Mononuclear cell (primary cell): Measurements from ENCODE around the gene BORCS8. TPM values are rescaled to one million over a fixed set of nuclear protein-coding genes. Genes with fewer than 3 reads are reported as not detected.
"Not testable (repeated sequence)": the region's sequence is repeated elsewhere in the genome, so short reads cannot be mapped to it uniquely, and the experiment has no call there.

Experiments
- H3K27me3 ChIP-seq: 2 replicates; pipeline ENCODE4 v1.6.0; 2011; ENCODE audit warnings: low read length, control low read depth; ENCODE audit not compliant: insufficient read depth
- H3K4me1 ChIP-seq: 2 replicates; pipeline ENCODE4 v1.5.1; 2011; ENCODE audit warnings: mild to moderate bottlenecking, low read length, control low read depth; ENCODE audit not compliant: insufficient read depth
- H3K4me3 ChIP-seq: 2 replicates; pipeline ENCODE4 v1.5.1; 2011; ENCODE audit warnings: mild to moderate bottlenecking, low read length, moderate library complexity
- H3K9me3 ChIP-seq: 2 replicates; pipeline ENCODE4 v1.5.1; 2011; ENCODE audit warnings: low read depth, mild to moderate bottlenecking, control low read depth, low read length
- total RNA-seq: library from RNA; depleted of rRNA; stranded (reverse); fragments of >200 nt; gene quantifications from one replicate; pipeline ENCODE4 v1.2.3, GENCODE V29; 2012

BORCS8 gene
- total RNA-seq, 1 donor: 4.6 TPM

DNA sequence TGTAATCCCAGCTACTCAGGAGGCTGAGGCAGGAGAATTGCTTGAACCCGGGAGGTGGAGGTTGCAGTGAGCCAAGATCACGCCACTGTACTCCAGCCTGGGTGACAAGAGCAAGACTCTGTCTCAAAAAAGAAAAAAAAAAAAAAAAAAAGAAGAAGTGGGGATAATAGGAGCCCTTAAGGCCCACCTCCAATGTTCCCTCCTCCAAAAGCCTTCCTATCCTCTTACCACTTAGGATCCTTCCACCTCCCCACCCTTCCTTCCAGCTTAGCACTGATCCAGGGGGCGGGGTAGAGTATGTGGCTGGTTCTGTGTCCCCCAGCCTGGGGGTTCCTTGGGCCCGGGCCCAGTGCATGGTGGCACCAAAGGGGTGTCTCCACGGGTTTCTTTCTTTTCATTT is 18.7 kb downstream of the BORCS8 start:
- H3K9me3 ChIP-seq, H3K4me3 ChIP-seq, H3K27me3 ChIP-seq: not testable (repeated sequence)
- peaks cover 16% of the 10 kb centered on the region for H3K4me1 ChIP-seq

DNA sequence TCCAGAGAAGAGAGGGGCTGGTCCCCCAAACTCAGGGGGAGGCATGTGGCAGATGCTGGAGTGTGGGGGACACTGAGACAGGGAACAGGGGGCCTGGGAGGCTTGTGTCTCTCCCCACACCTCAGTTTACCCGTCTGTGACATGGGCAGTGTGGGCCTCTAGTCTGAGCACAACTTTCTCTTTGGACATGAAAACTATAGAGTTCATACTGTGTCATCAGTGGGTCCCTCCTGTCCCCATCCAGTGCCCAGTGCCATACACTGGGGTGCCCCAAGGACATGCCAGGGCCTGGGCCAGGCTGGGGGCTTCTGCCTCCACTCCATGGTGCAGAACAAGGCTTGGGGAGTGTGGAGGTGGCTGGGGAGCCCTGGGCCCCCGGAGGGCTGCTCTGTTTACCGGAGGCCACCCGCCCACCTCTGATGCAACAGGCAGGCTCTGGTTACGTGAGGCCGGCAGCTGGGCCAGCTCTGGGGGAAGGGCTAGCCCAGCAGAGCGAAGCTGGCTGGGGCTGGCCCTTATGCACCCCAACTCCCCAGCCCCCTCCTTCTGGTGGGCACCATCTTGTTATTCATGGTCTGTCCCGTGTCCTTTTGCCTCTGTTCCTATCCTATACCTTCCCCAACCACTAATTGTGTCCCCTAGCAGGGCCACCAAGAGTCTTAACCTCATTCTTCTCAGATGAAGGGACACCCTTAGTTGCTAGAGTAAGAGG is 20.0 kb downstream of the BORCS8 start:
- H3K9me3 ChIP-seq: no peaks in the 10 kb centered on the region
- H3K4me1 ChIP-seq: peaks cover 16% of the 10 kb centered on the region
- H3K27me3 ChIP-seq: no peaks in the 10 kb centered on the region
- no peak overlapping the region for H3K4me3 ChIP-seq

DNA sequence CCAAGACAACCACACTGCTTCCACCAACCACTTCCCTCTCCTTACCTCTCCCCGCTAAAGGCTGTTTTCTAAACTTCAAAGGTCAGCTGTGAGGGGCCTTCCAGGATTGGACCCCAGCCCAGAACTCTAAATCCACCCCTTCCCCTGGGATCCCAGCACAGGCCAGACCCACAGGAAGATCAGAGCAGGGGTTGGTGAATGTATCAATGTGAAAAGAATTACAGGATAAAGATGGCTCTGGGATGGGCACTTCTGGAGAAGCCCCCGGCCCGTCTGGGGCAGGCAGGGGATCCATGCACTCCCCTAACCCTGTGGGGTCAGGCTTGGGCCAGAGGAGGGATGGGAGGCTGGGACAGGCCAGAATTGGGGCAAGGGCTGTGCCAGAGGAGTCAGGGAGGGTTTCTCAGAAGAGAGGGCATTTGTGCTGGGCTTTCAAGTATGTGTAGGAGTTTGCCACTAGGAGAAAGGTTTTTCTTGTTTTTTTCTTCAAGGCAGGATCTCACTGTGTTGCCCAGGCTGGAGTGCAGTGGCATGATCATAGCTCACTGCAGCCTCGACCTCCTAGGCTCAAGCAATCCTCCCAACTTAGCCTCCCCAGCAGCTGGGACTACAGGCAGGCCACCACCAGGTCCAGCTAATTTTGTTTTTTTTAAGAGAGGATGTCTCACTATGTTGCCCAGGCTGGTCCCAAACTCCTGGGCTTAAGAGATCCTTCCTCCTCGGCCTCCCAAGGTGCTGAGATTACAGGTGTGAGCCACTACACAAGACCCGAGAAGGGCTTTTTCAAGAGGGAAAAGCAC is 20.9 kb downstream of the BORCS8 start:
- H3K27me3 ChIP-seq: no peaks in the 10 kb centered on the region
- no peak overlapping the region for H3K4me3 ChIP-seq
- H3K4me1 ChIP-seq: peaks cover 16% of the 10 kb centered on the region
- H3K9me3 ChIP-seq: no peaks in the 10 kb centered on the region

DNA sequence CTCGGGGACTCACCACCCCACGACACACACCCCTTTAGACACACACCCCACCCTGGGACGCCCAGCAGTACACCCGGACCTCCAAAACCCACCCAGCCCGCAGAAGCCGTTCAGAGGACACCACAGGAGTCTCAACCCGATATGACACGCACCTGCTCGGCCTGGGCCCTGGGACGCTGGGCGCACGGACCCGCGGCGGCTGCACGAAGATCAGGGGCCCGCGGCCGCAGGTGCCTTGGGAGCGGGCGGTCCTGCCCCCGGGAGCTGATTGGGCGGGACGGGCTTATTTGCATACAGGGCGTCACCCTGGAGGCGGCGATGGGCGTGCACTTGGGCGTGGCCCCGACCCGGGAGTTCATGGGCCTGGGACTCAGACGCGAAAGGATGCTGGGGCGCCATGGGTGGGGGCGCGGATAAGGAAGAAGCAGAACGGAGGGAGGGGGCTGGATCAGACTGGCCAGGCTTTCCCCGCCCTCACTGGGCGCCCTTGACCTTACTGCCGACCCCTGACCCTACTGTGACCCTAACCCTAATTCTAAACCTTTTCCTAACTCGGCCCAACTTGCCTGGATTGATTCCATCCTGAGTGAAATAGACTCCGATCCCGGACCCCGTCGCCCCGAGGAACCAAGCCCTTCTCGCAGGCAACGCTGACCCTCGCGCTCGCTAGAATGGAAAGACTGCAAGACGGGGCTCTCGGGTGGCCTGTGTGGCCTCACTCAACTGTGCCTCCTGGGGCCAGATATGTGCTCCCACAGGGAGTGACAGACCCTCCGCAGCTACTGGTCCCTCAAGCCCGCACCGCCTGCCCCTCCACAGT is 21.7 kb downstream of the BORCS8 start, which contains the start of gene MEF2B:
Gene MEF2B, minus strand, starts transcription at position 211 of the 820 bp plus-strand sequence. CDS start 19,528 bp downstream, outside the sequence.
- no peak within 1 kb of the TSS for H3K4me3 ChIP-seq
- H3K27me3 ChIP-seq: no peaks in the 10 kb centered on the region
- H3K4me1 ChIP-seq: peaks cover 16% of the 10 kb centered on the region
- H3K9me3 ChIP-seq: no peaks in the 10 kb centered on the region

DNA sequence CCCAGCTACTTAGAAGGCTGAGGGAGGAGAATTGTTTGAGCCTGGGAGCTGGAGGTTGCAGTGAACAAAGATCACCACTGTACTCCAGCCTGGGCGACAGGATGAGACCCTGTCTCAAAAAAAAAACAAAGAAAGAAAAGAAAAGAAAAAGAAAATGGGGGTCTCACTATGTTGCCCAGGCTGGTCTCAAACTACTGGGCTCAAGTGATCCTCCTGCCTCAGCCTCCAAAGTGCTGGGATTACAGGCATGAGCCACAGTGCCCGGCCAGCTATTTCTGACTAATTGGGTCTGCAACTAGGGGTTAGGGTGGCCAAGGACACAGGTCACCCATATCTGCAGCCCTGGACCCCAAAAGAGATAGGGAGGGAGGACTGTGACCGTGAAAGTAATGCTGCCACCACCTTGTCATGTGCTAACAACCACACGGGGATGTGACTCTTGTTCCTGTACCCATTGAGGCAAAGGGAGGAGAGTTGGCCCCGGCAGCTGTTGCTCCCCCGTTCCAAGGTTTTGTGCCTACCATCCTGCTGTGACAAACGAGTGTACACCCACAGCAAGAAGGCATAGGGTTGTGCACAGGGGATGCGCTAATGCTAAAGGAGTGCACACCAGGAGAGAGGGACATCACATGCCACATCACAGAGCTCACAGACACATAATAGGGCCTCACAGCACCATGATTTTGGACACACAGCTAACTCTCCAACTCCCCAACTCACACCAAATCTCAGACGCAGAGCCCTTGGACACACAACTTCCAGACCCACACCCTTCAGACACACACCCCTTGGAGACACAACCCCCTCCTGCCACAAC is 22.5 kb downstream of the BORCS8 start:
- no peak overlapping the region for H3K4me3 ChIP-seq
- H3K4me1 ChIP-seq: peaks cover 16% of the 10 kb centered on the region
- H3K27me3 ChIP-seq: no peaks in the 10 kb centered on the region
- H3K9me3 ChIP-seq: no peaks in the 10 kb centered on the region

DNA sequence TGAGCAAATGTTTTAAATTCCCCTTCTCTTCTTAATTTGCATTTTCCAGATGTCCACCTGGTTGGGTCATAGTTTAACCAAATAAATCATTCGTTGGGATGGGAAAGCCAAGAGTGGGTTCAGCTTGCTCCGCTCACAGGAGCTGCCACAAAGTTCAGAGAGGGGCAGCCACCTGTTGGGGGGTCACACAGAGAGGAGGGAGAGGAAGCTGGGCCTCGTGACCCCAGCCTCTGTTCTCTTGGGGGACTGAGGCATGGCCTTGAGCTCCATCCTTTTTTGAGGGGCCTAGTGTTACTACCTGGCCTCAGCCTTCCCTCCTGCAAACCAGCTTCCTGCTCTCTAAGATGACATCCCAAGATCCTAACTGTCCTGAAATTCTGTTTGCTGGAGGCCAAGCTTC is 24.3 kb downstream of the BORCS8 start:
- no peaks in the 10 kb centered on the region for H3K27me3 ChIP-seq
- no peaks in the 10 kb centered on the region for H3K9me3 ChIP-seq
- no peak overlapping the region for H3K4me3 ChIP-seq
- H3K4me1 ChIP-seq: peaks cover 16% of the 10 kb centered on the region

DNA sequence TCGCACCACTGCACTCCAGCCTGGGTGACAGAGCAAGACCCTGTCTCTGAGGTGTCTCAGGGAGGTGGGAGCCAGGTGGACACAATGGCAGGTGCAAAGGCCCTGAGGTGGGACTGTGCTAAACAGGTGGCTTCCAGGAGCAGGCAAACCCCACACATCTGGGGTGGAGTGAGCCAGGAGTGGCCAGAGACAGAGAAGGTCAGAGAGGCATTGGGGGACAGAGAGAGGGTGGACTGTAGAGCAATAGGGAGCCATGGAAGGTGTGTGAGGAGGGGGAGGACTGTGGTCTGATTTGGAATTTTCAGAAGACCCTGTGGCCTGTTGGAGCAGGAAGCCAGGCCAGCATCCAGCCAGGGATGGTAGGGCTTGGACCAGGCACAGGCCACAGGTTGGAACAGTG is 26.6 kb downstream of the BORCS8 start:
- no peaks in the 10 kb centered on the region for H3K27me3 ChIP-seq
- H3K9me3 ChIP-seq: no peaks in the 10 kb centered on the region
- no peak overlapping the region for H3K4me3 ChIP-seq
- peaks cover 6% of the 10 kb centered on the region for H3K4me1 ChIP-seq

DNA sequence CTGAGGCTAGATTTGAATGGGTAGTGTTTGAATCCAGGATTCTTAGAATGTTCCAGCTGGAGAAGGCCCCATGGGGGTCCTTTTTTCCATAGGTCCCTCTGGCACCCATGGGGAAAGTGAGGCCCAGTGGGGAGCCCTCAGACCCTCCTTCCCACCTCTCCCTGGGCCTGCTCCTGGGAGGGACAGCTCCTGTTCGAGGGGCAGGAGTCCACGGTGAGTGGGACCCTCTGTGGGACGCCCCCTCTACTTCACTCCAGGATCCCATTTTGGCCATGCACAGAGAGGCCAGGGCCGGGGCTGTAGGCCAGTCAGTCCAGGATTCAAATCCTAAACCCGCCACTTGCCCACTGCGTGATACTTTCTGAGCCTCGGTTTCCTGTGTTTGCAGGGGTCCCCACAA is 29.5 kb downstream of the BORCS8 start:
- H3K4me3 ChIP-seq: no peak overlapping the region
- H3K27me3 ChIP-seq: no peaks in the 10 kb centered on the region
- no peaks in the 10 kb centered on the region for H3K4me1 ChIP-seq
- H3K9me3 ChIP-seq: no peaks in the 10 kb centered on the region

DNA sequence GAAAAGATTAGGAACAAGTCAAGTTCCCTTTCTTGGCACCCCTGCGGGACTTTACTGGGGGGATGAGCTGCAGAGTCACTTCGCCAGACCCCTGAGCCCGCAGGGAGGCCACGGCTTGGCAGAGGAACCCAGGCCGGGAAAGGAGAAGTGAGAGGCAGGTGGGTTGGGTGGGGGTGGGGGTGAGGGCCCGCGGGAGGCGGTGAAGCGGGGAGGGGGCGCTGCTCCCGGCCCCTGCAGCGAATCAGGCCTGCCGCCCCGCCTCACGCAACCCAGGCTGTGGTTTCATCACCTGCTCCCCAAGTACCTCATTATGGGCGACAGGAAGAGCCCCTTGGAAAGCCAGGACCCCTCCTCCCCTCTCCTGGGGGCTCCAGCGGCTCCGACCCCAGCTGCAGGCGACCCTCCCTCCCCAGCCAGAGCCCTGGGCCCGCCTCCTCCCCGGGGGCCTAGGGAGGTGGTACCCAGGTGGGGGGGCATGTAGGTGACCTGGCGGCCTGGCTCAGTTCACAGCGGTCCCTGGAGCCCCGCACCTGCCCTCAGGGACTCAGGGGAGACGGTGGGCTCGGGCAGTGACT is 31.4 kb downstream of the BORCS8 start:
- Histone ChIP-seq H3K9me3 (no peaks in the 10 kb centered on the region), H3K27me3 (no peaks in the 10 kb centered on the region), H3K4me1 (no peaks in the 10 kb centered on the region), H3K4me3 (no peak overlapping the region)

DNA sequence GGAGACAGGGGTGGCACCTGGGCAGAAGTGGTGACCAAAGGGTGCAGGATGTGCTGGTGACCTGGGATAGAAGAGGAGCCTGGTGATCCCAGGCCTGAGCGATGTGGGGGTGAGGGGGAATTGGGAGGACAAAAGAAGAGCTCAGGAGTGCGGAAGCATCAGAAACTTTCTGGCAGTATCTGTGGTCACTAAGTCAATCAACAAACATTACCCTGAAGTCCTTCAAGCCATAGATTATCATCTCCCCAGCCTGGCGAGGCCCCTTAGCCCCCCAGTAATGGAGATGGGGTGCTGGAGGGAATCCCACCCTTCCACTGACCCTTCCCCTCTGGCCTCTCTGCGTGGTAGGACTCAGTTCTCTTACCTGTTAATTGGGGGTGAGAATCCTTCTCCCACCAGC is 32.4 kb downstream of the BORCS8 start:
- Histone ChIP-seq H3K27me3 (no peaks in the 10 kb centered on the region), H3K4me1 (no peaks in the 10 kb centered on the region), H3K4me3 (no peak overlapping the region), H3K9me3 (no peaks in the 10 kb centered on the region)

DNA sequence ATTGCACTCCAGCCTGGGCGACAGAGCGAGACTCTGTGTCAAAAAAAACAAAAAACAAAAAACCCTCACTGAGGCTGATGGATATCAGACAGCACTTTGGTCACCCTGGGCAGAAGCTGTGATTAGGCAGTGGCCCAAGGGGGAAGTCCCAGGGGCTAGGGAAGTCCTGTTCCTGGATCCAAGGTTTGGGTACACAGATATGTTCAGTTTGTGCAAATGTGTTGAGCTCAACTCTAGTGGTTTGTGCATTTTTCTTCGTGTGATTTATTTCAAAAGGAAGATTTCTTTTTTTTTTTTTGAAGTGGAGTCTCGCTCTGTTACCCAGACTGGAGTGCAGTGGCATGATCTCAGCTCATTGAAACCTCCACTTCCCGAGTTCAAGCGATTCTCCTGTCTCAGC is 34.1 kb downstream of the BORCS8 start:
- Histone ChIP-seq H3K4me3 (no peak overlapping the region), H3K4me1 (no peaks in the 10 kb centered on the region), H3K27me3 (no peaks in the 10 kb centered on the region), H3K9me3 (no peaks in the 10 kb centered on the region)

DNA sequence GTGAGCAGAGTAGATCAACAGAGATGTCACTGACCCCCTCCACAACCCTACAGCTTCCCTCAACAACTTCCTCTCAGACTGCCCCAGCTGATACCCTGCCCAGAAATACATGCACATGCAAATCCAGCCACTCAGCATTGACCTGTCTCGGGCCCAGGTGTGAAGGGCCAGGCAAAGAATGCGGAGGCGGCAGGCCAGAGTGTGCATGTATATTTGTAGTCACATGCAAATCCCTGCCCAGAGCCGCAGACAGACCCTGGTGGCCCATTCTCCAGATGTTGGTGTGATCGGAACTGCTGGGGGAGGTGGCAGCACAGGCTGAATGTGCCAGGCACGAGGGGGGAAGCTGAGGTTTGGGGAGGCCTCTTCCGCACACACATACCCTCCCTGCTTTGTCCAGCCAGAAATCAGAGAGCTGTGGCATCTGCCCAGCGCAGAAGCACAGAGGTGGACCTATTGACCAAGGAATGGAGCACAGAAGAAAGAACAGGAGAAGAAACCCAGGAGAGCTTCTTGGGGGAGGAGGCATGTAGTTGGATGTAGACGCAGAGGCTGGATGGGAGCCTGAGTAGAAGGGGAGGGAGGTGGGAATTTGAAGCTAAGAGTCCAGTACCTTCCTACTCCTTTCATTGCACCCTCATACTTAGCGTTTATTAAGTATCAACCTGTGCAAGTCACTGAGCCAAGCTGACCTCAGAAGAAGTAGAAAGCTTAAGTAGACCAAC is 36.3 kb downstream of the BORCS8 start:
- Histone ChIP-seq H3K4me3 (no peak overlapping the region), H3K4me1 (no peaks in the 10 kb centered on the region), H3K27me3 (no peaks in the 10 kb centered on the region), H3K9me3 (no peaks in the 10 kb centered on the region)

DNA sequence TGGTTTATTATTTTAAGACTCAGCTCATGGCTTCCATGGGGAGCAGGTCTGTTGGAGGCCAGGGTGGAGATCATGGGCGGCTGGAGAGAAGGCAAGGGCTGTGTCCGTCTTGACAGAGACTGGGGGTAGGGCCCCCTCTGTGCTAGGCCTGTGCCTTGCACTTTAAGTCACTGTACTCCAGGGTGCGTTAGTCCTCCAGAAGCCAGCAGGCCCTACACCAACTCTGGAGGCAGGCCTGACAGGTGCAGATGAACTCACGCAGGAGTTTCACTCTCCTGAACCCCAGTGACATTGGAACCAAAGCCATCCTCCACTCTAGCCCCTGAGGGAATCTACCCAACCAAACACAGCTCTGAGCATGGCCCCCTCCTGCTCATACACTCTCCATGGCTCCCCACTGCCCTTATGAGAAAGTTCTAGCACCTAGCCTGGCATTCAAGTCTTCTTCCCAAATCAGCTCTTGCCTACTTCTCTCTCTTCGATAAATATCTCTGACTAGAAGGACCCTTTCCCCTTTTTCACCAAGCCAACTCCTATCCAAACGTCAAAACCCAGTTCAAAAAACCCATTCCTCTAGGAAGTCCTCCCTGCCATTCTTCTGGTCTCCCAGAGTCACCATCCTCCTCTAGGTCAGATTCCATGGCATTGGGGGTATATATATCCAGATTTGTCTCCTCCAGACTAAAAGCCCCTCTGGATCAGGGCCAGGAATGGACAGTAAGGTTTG is 37.0 kb downstream of the BORCS8 start:
- Histone ChIP-seq H3K27me3 (no peaks in the 10 kb centered on the region), H3K4me3 (no peak overlapping the region), H3K9me3 (no peaks in the 10 kb centered on the region), H3K4me1 (no peaks in the 10 kb centered on the region)
